ENCODE results near the gene GPHN.

The GPHN gene

GRCh38 chr14:67173719-67174118 is 665.8 kb downstream of the GPHN start:
- no peak overlapping the region for H3K4me3 ChIP-seq (ENCODE audit: low read length)
- TF ChIP-seq ZNF274 (IDR thresholded peaks at IDR 0.05; ENCODE audit: low read depth, low read length), result no peak

DNA sequence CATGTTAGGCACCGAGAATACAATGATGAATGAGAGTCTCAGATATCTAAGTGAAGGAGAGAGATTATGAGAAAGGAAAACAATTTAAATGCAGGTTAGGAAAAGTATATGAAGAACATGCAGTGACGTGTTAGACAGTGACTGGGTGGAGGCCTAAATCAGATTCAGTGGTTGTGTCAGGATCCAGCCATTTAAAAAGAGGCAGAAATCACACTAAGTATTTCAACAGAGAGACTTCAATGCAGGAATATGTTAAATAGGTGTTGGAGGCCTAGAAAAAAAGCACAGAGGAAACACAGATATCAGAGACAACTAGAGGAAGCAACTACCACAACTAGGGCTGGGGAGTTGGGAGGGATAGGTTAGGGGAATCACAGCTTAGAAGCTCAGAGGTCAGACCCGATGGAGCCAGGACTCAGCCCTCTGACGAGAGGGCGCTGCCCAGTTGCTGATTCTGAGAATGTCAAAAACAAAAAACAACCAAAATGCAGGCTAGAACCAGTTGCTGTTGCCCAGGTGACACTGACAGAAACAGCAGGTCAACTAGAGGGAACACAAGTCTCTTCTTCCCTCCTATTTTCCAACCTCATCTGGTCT is 678.3 kb downstream of the GPHN start:
- H3K4me3 ChIP-seq (ENCODE audit: low read length), result no peak overlapping the region
- TF ChIP-seq ZNF274 (IDR thresholded peaks at IDR 0.05; ENCODE audit: low read depth, low read length), result no peak

GRCh38 chr14:67186789-67187584 is 679.0 kb downstream of the GPHN start:
- no peak overlapping the region for H3K4me3 ChIP-seq (ENCODE audit: low read length)
- no peak for TF ChIP-seq ZNF274 (IDR thresholded peaks at IDR 0.05; ENCODE audit: low read depth, low read length)

DNA sequence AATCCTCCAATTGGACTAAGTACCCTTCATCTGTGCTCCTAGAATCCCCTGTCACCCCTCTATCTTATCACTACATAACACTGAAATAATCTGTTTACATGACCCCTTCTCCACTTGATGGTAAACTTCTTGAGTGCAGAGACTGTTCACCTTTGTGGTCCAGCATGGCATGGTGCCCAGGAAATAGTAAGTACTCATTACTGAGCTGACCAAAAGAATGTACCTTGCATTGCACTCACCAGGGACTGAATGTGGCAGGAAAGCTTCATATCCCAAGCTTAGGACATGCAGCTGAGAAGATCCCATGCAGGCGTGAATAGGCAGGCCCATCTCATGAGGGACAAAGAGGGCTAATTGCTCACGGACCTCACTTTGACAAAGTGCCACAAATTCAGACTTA is 679.9 kb downstream of the GPHN start:
- TF ChIP-seq ZNF274 (IDR thresholded peaks at IDR 0.05; ENCODE audit: low read depth, low read length), result no peak
- H3K4me3 ChIP-seq (ENCODE audit: low read length), result no peak overlapping the region

GRCh38 chr14:67188326-67188725 is 680.4 kb downstream of the GPHN start:
- H3K4me3 ChIP-seq (ENCODE audit: low read length), result no peak overlapping the region
- no peak for TF ChIP-seq ZNF274 (IDR thresholded peaks at IDR 0.05; ENCODE audit: low read depth, low read length)

DNA sequence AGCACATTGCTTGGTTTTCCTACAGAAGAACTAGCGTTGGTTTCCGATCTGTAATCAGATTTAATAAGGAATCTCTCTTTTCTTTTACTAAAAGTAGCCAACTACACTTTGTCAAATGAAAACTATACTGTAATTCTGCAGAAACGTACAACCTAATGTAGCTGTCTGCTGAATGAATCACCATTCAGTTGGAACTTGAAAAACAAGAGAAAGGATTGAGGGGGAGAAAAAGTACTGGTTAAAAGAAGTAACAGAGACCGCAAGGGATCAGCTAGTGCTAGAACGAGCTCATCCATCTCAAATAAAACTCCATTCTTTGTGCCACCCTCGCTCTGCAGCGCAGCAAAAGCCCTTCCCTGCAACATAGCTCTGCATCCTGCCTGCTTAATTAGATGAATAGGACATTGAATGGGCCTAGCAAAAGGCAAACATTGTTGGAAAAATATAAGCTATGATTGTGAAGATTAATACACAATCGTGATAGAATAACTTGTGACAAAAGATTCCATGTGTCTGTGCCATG is 683.9 kb downstream of the GPHN start:
- H3K4me3 ChIP-seq (ENCODE audit: low read length), result no peak overlapping the region
- TF ChIP-seq ZNF274 (IDR thresholded peaks at IDR 0.05; ENCODE audit: low read depth, low read length), result no peak

DNA sequence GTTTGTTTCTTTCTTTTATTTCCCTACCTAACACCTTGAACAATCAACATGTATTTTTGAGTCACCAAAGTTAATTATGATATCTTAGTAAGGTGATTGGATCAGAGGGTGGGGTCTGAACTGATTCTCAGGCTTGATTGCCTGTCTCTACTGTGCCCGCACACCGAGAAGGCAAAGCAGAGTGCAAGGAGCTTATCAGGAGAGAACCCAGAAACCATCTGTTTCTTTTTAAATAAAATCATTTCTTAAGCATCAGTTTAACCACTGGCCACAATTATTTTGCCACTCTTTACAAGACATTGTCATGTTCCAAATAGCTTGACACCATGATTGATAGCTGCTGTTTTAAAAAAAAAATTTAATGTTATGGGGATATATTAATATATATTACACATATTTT is 684.4 kb downstream of the GPHN start:
- no peak for TF ChIP-seq ZNF274 (IDR thresholded peaks at IDR 0.05; ENCODE audit: low read depth, low read length)
- no peak overlapping the region for H3K4me3 ChIP-seq (ENCODE audit: low read length)

- H3K4me3 ChIP-seq (ENCODE audit: low read length), result no peak overlapping the region
- no peak for TF ChIP-seq ZNF274 (IDR thresholded peaks at IDR 0.05; ENCODE audit: low read depth, low read length)
Observed at GRCh38 chr14:67195279-67195678, 687.3 kb downstream of the GPHN start.

GRCh38 chr14:67199016-67199415 is 691.1 kb downstream of the GPHN start:
- no peak overlapping the region for H3K4me3 ChIP-seq (ENCODE audit: low read length)
- TF ChIP-seq ZNF274 (IDR thresholded peaks at IDR 0.05; ENCODE audit: low read depth, low read length), result no peak

DNA sequence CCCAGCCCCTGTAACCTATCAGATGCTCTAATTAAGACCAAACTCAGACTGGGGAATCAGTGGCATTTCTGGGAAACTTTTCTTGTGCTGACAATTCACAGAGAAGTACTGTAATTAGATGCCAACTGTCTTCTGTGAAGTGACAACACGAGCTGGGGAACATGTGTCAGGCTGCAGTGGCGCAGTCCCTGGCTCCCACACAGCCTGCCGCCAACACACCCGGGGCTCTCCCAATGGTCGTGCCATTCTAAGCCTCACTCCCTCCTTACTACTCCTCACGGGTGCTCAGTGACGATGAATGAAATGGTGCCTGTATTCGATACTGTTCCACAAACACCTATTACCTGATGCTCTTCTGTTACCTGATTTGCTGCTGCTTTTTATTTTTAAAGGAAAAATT is 699.9 kb downstream of the GPHN start:
- TF ChIP-seq ZNF274 (IDR thresholded peaks at IDR 0.05; ENCODE audit: low read depth, low read length), result no peak
- no peak overlapping the region for H3K4me3 ChIP-seq (ENCODE audit: low read length)

- no peak overlapping the region for H3K4me3 ChIP-seq (ENCODE audit: low read length)
- TF ChIP-seq ZNF274 (IDR thresholded peaks at IDR 0.05; ENCODE audit: low read depth, low read length), result no peak
Observed at GRCh38 chr14:67218126-67218525, 710.2 kb downstream of the GPHN start.

- H3K4me3 ChIP-seq (ENCODE audit: low read length), result no peak overlapping the region
- no peak for TF ChIP-seq ZNF274 (IDR thresholded peaks at IDR 0.05; ENCODE audit: low read depth, low read length)
Observed at GRCh38 chr14:67221248-67221981, 713.5 kb downstream of the GPHN start.

DNA sequence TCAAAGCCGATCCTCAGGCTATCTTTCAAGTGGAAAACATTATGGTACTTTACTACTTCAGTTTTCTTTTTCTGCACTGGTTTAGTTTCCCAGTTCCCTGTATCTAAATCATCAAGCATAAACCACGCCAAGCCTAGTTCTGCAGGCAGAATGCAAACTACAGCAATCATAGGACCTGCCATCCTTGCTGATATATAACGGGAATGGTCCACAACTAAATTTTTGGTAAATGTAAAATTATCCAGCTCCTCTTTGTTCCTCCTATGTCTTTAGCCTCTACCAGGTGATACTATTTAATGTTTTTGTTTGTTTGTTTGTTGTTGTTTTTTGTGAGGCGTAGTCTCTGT is 714.0 kb downstream of the GPHN start:
- no peak for TF ChIP-seq ZNF274 (IDR thresholded peaks at IDR 0.05; ENCODE audit: low read depth, low read length)
- no peak overlapping the region for H3K4me3 ChIP-seq (ENCODE audit: low read length)

- TF ChIP-seq ZNF274 (IDR thresholded peaks at IDR 0.05; ENCODE audit: low read depth, low read length), result no peak
- H3K4me3 ChIP-seq (ENCODE audit: low read length), result no peak overlapping the region
Observed at GRCh38 chr14:67225523-67225922, 717.6 kb downstream of the GPHN start.
